H1 (cell line): ENCODE results near the gene SH3TC2. TPM values are rescaled to one million over a fixed set of nuclear protein-coding genes. Genes with fewer than 3 reads are reported as not detected.

Experiments used
- CTCF ChIA-PET: fragments of 300-600 bp; sonication (Branson Sonifier 250); formaldehyde crosslinking; loops from one replicate; lab custom pipeline; 2021; ENCODE audit not compliant: partially characterized antibody; lab: Charles Lee
- POLR2A ChIA-PET: fragments of 300-600 bp; sonication (Branson Sonifier 250); formaldehyde crosslinking; loops from one replicate; lab custom pipeline; 2021; ENCODE audit warnings: inconsistent platforms; ENCODE audit not compliant: partially characterized antibody; lab: Charles Lee
- DNase-seq, 2 experiments: peaks; one replicate each; pipeline versions ENCODE4 v3.0.0 to v3.0.0-alpha.2; 2010 to 2022; ENCODE audit warnings: low spot score in 2 of 2, low read depth in 1 of 2, mixed read lengths in 1 of 2
- FAIRE-seq: peaks from 2 replicates; lab custom pipeline; 2011; peaks lifted over from hg19 to GRCh38; lab: Jason Lieb, UNC
- H2AFZ ChIP-seq: 2 replicates; pipeline ENCODE4 v1.8.1; 2012; ENCODE audit warnings: low read length, inconsistent platforms
- H2AK5ac ChIP-seq: 2 replicates; pipeline ENCODE4 v1.6.1; 2013; ENCODE audit warnings: low read depth, low read length
- H2BK120ac ChIP-seq: replicated peaks from 2 replicates; pipeline ENCODE3; 2013; ENCODE audit warnings: low read depth, low read length, inconsistent platforms
- H2BK12ac ChIP-seq: 2 replicates; pipeline ENCODE4 v1.6.1; 2013; ENCODE audit warnings: low read depth, low read length
- H2BK15ac ChIP-seq: 2 replicates; pipeline ENCODE4 v1.6.1; 2013; ENCODE audit warnings: low read length
- H2BK20ac ChIP-seq: 2 replicates; pipeline ENCODE4 v1.6.1; 2013; ENCODE audit warnings: low read length
- H2BK5ac ChIP-seq: 2 replicates; pipeline ENCODE4 v1.6.1; 2013; ENCODE audit warnings: low read depth, low read length
- H3K14ac ChIP-seq: 2 replicates; pipeline ENCODE4 v1.6.1; 2013; ENCODE audit warnings: inconsistent platforms; ENCODE audit not compliant: insufficient read length
- H3K18ac ChIP-seq: 2 replicates; pipeline ENCODE4 v1.6.1; 2013; ENCODE audit warnings: low read length; ENCODE audit errors: extremely low read depth
- H3K23ac ChIP-seq: 2 replicates; pipeline ENCODE4 v1.6.1; 2013; ENCODE audit warnings: inconsistent platforms; ENCODE audit not compliant: insufficient read length
- H3K23me2 ChIP-seq: 2 replicates; pipeline ENCODE4 v1.6.1; 2013; ENCODE audit warnings: low read depth, low read length
- H3K27ac ChIP-seq: 2 replicates; pipeline ENCODE4 v1.6.1; 2011; ENCODE audit warnings: low read depth, low read length, inconsistent platforms
- H3K27me3 ChIP-seq, 4 experiments: replicated peaks in 1 of 4; 1 replicate in 1 of 4; 2 replicates in 3 of 4; pipeline versions ENCODE4 v1.6.1 to v1.8.1; 2011 to 2013; ENCODE audit warnings: low read length in 3 of 4, mild to moderate bottlenecking in 3 of 4, inconsistent platforms in 2 of 4, mixed read lengths in 2 of 4, moderate library complexity in 1 of 4; ENCODE audit not compliant: control insufficient read depth in 3 of 4, insufficient read depth in 3 of 4; ENCODE audit errors: extremely low read depth in 1 of 4
- H3K36me3 ChIP-seq, 4 experiments: 2 replicates each; pipeline versions ENCODE4 v1.6.1 to v1.8.1; 2011 to 2013; ENCODE audit warnings: mild to moderate bottlenecking in 4 of 4, low read length in 3 of 4, moderate library complexity in 2 of 4, control low read depth in 1 of 4, inconsistent platforms in 1 of 4; ENCODE audit not compliant: insufficient read depth in 4 of 4, control insufficient read depth in 2 of 4
- H3K4ac ChIP-seq: replicated peaks from 2 replicates; pipeline ENCODE3; 2013; ENCODE audit warnings: low read length, low read depth, mixed read lengths, inconsistent platforms; ENCODE audit not compliant: insufficient read length
- H3K4me1 ChIP-seq, 4 experiments: replicated peaks in 1 of 4; 1 replicate in 1 of 4; 2 replicates in 3 of 4; pipeline versions ENCODE4 v1.6.1 to v1.8.1; 2011 to 2013; ENCODE audit warnings: low read length in 3 of 4, inconsistent platforms in 2 of 4, mixed read lengths in 1 of 4; ENCODE audit not compliant: insufficient read depth in 4 of 4, control insufficient read depth in 3 of 4
- H3K4me2 ChIP-seq, 2 experiments: 2 replicates each; pipeline versions ENCODE4 v1.6.1 to v1.8.1; 2011 to 2013; ENCODE audit warnings: low read depth in 2 of 2, low read length in 2 of 2, control low read depth in 1 of 2, inconsistent platforms in 1 of 2, mild to moderate bottlenecking in 1 of 2; ENCODE audit not compliant: insufficient read depth in 1 of 2
- H3K4me3 ChIP-seq, 4 experiments: fragments of 200-600, 300-600 bp in 1 of 4; sonication (generic), shearing (Covaris generic), sonication (Bioruptor Twin) in 1 of 4; 2 replicates each; pipeline versions ENCODE4 v1.5.1 to v1.8.1; 2011 to 2016; ENCODE audit warnings: low read length in 4 of 4, low read depth in 3 of 4, control low read depth in 2 of 4, inconsistent platforms in 2 of 4, mild to moderate bottlenecking in 2 of 4, mixed read lengths in 1 of 4, moderate library complexity in 1 of 4; ENCODE audit not compliant: insufficient read depth in 2 of 4; ENCODE audit errors: extremely low read depth in 1 of 4
- H3K56ac ChIP-seq: replicated peaks from 2 replicates; pipeline ENCODE3; 2013; ENCODE audit warnings: low read depth, mild to moderate bottlenecking, mixed read lengths, low read length, inconsistent platforms; ENCODE audit not compliant: insufficient read length
- H3K79me1 ChIP-seq: 2 replicates; pipeline ENCODE4 v1.6.1; 2013; ENCODE audit warnings: low read depth, low read length, control low read depth
- H3K79me2 ChIP-seq, 2 experiments: 2 replicates each; pipeline versions ENCODE4 v1.6.1 to v1.8.1; 2012 to 2013; ENCODE audit warnings: low read length in 2 of 2, mild to moderate bottlenecking in 2 of 2, inconsistent platforms in 1 of 2; ENCODE audit not compliant: insufficient read depth in 2 of 2, control insufficient read depth in 1 of 2
- H3K9ac ChIP-seq, 4 experiments: replicated peaks in 1 of 4; 1 replicate in 1 of 4; 2 replicates in 3 of 4; pipeline versions ENCODE4 v1.6.1 to v1.8.1; 2011 to 2013; ENCODE audit warnings: low read depth in 3 of 4, low read length in 3 of 4, control low read depth in 2 of 4, mild to moderate bottlenecking in 2 of 4, moderate library complexity in 2 of 4, inconsistent platforms in 1 of 4; ENCODE audit errors: extremely low read depth in 1 of 4
- H3K9me3 ChIP-seq, 2 experiments: 2 replicates each; pipeline versions ENCODE4 v1.6.1 to v1.8.1; 2012 to 2013; ENCODE audit warnings: mild to moderate bottlenecking in 2 of 2, moderate library complexity in 2 of 2, control low read depth in 1 of 2, inconsistent platforms in 1 of 2, low read depth in 1 of 2, low read length in 1 of 2, mixed read lengths in 1 of 2; ENCODE audit not compliant: insufficient read depth in 2 of 2
- H4K20me1 ChIP-seq, 2 experiments: replicated peaks in 1 of 2; 2 replicates each; pipeline versions ENCODE3 to v1.8.1; 2011 to 2013; ENCODE audit warnings: inconsistent platforms in 2 of 2, low read length in 2 of 2, mild to moderate bottlenecking in 1 of 2; ENCODE audit not compliant: insufficient read depth in 2 of 2, control insufficient read depth in 1 of 2
- H4K5ac ChIP-seq: 2 replicates; pipeline ENCODE4 v1.6.1; 2013; ENCODE audit warnings: low read length, low read depth, mixed read lengths, inconsistent platforms; ENCODE audit not compliant: insufficient read length
- H4K8ac ChIP-seq: 2 replicates; pipeline ENCODE4 v1.8.0; 2013; ENCODE audit warnings: mild to moderate bottlenecking, moderate library complexity, low read length, inconsistent platforms; ENCODE audit not compliant: insufficient read depth; ENCODE audit errors: extremely low read depth
- H4K91ac ChIP-seq: replicated peaks from 2 replicates; pipeline ENCODE3; 2013; ENCODE audit warnings: low read length, mixed read lengths, inconsistent platforms; ENCODE audit not compliant: insufficient read length
- CBX5 ChIP-seq: fragments of 300-800, 300-1000 bp; sonication (generic); IDR thresholded peaks from 2 replicates; pipeline ENCODE4 v1.7.1; 2016; ENCODE audit warnings: antibody characterized with exemption, low read length, low read depth
- CEBPB ChIP-seq: IDR thresholded peaks from 2 replicates; pipeline ENCODE4 v1.6.1; 2012; ENCODE audit warnings: low read depth, low read length
- HDAC2 ChIP-seq, 2 experiments: fragments of 300-600 bp in 1 of 2; sonication (generic) in 1 of 2; IDR thresholded peaks; 2 replicates each; pipeline ENCODE4 v1.6.1; 2011 to 2012; ENCODE audit warnings: low read depth in 2 of 2, low read length in 2 of 2, mild to moderate bottlenecking in 2 of 2, moderate library complexity in 2 of 2, borderline replicate concordance in 1 of 2, inconsistent platforms in 1 of 2
- KDM4A ChIP-seq: IDR thresholded peaks from one replicate; pipeline ENCODE4 v1.7.1; 2012; ENCODE audit warnings: low read depth, mild to moderate bottlenecking, moderate library complexity, low read length, inconsistent platforms; ENCODE audit not compliant: severe bottlenecking
- RFX5 ChIP-seq: IDR thresholded peaks from 2 replicates; pipeline ENCODE4 v1.6.1; 2011; ENCODE audit warnings: low read depth, low read length, improper control_type of control experiment, borderline replicate concordance
- TBP ChIP-seq: IDR thresholded peaks from 2 replicates; pipeline ENCODE4 v1.6.1; 2011; ENCODE audit warnings: low read depth, low read length, improper control_type of control experiment
- YY1 ChIP-seq: IDR thresholded peaks from 2 replicates; pipeline ENCODE4 v1.6.1; 2011; ENCODE audit warnings: low read depth, mild to moderate bottlenecking, low read length
- WGBS, 2 experiments: shearing (Covaris generic) in 1 of 2; methylation state at CpG; one replicate each; pipeline versions ENCODE4 v1.1.6 to v1.1.7; 2013 to 2015; ENCODE audit warnings: low lambda C conversion rate in 2 of 2, mixed read lengths in 2 of 2, inconsistent platforms in 1 of 2, low coverage in 1 of 2, missing lambda C conversion rate in 1 of 2; ENCODE audit not compliant: insufficient replicate concordance in 2 of 2, insufficient coverage in 1 of 2, insufficient read length in 1 of 2; ENCODE audit errors: extremely low coverage in 1 of 2, missing lambda C conversion rate in 1 of 2; 5-methylcytosine and 5-hydroxymethylcytosine counted together
- polyA plus RNA-seq, 7 experiments: library from polyadenylated mRNA; depleted of rRNA in 3 of 7; stranded (reverse) in 5 of 7; unstranded in 2 of 7; fragments of >200 nt in 5 of 7; fragments of 200-250 nt in 2 of 7; gene quantifications; 1 replicate in 5 of 7; 2 replicates in 1 of 7; 4 replicates in 1 of 7; pipeline versions ENCODE4 v1.2.1 to v1.2.3, GENCODE V29; 2011 to 2013; ENCODE audit warnings: missing spikeins in 2 of 7, mixed read lengths in 2 of 7
- total RNA-seq: library from RNA; stranded (reverse); fragmentation: NEBNext Ultra II Directional; extraction: Animal tissue kit (Norgen Biotek cat#: 25700); gene quantifications from 2 replicates; pipeline ENCODE4 v1.2.1, GENCODE V29; 2021
- TF ChIP-seq, protein P1 (sequence below), 3 experiments: IDR thresholded peaks; 1 replicate in 2 of 3; 2 replicates in 1 of 3; pipeline versions ENCODE4 v1.5.1 to v1.6.1; 2011; ENCODE audit warnings: low read length in 3 of 3, mild to moderate bottlenecking in 3 of 3, inconsistent platforms in 2 of 3, low read depth in 1 of 3, moderate library complexity in 1 of 3; ENCODE audit not compliant: insufficient read depth in 1 of 3; ENCODE audit errors: control extremely low read depth in 1 of 3
- TF ChIP-seq, protein P2 (sequence below): IDR thresholded peaks from 2 replicates; pipeline ENCODE4 v1.6.1; 2012; ENCODE audit warnings: low read length, inconsistent platforms

SH3TC2 gene
- total and polyA plus RNA-seq, 2 of the 8 experiments (the other 6 are each of a cell fraction or from before 2014, with no cell fraction given) = 0.11 to 0.80 TPM

DNA sequence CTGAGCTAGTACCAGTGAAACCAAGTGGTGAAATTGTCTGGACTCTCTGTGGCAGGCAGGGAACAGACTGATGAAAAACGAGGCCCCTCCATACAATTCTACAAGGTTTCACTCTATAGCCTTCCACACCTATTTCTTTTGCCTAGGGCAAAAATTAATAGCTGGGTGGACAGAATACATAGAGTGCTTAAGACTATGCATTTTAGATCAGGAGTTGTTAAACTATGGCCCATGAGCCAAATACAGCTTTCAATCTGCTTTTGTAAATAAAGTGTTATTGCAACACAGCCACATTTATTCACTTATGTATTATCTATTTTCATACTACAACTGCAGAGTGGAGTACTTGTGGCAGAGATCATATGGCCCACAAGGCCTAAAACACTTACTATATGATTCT, 45.2 kb downstream of the SH3TC2 start:
- no peak overlapping the region for H2AK5ac ChIP-seq
- no peak overlapping the region for H3K4me2 ChIP-seq
- no peak overlapping the region for H4K91ac ChIP-seq
- 94% methylated on average over 1 of the region's 1 CpG; no CpG with 5 or more reads in 1 of the 2 experiments for WGBS, 2 experiments
- no peaks in the 10 kb centered on the region for H3K36me3 ChIP-seq
- H4K20me1 ChIP-seq = no peaks in the 10 kb centered on the region
- H2BK12ac ChIP-seq = no peak overlapping the region
- no peak overlapping the region for H2BK5ac ChIP-seq
- POLR2A ChIA-PET = no interaction called here
- H3K4ac ChIP-seq = no peak overlapping the region
- no peak for DNase-seq
- no peak for FAIRE-seq
- no peak overlapping the region for H2BK20ac ChIP-seq
- no peak overlapping the region for H3K18ac ChIP-seq
- H3K14ac ChIP-seq = no peak overlapping the region
- no peaks in the 10 kb centered on the region for H3K79me1 ChIP-seq
- no peaks in the 10 kb centered on the region for H3K9me3 ChIP-seq
- no peaks in the 10 kb centered on the region for H3K23me2 ChIP-seq
- H3K79me2 ChIP-seq = no peaks in the 10 kb centered on the region
- no peak overlapping the region for H2AFZ ChIP-seq
- H3K4me3 ChIP-seq = no peak overlapping the region
- H4K5ac ChIP-seq = no peak overlapping the region
- no peaks in the 10 kb centered on the region for H3K27me3 ChIP-seq
- no peak overlapping the region for H3K9ac ChIP-seq
- no peak for TF ChIP-seq HDAC2 (IDR thresholded peaks at IDR 0.05; ENCODE audit: borderline replicate concordance in 1 of 2, low read depth in 2 of 2, low read length in 2 of 2)
- TF ChIP-seq CBX5 = no peak
- TF ChIP-seq TBP = no peak
- no peak for TF ChIP-seq YY1
- no peak for TF ChIP-seq RFX5
- no peak for TF ChIP-seq CEBPB
- TF ChIP-seq, protein P1, sequence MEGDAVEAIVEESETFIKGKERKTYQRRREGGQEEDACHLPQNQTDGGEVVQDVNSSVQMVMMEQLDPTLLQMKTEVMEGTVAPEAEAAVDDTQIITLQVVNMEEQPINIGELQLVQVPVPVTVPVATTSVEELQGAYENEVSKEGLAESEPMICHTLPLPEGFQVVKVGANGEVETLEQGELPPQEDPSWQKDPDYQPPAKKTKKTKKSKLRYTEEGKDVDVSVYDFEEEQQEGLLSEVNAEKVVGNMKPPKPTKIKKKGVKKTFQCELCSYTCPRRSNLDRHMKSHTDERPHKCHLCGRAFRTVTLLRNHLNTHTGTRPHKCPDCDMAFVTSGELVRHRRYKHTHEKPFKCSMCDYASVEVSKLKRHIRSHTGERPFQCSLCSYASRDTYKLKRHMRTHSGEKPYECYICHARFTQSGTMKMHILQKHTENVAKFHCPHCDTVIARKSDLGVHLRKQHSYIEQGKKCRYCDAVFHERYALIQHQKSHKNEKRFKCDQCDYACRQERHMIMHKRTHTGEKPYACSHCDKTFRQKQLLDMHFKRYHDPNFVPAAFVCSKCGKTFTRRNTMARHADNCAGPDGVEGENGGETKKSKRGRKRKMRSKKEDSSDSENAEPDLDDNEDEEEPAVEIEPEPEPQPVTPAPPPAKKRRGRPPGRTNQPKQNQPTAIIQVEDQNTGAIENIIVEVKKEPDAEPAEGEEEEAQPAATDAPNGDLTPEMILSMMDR (IDR thresholded peaks at IDR 0.05; ENCODE audit: control extremely low read depth in 1 of 3, insufficient read depth in 1 of 3, low read depth in 1 of 3, low read length in 3 of 3) = no peak
- TF ChIP-seq, protein P2, sequence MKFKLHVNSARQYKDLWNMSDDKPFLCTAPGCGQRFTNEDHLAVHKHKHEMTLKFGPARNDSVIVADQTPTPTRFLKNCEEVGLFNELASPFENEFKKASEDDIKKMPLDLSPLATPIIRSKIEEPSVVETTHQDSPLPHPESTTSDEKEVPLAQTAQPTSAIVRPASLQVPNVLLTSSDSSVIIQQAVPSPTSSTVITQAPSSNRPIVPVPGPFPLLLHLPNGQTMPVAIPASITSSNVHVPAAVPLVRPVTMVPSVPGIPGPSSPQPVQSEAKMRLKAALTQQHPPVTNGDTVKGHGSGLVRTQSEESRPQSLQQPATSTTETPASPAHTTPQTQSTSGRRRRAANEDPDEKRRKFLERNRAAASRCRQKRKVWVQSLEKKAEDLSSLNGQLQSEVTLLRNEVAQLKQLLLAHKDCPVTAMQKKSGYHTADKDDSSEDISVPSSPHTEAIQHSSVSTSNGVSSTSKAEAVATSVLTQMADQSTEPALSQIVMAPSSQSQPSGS = no peak
- no peak for TF ChIP-seq KDM4A
- H3K27ac ChIP-seq = no peak overlapping the region
- no peak overlapping the region for H3K56ac ChIP-seq
- H3K23ac ChIP-seq = no peak overlapping the region
- H2BK120ac ChIP-seq = no peak overlapping the region
- no peak overlapping the region for H2BK15ac ChIP-seq
- H4K8ac ChIP-seq = no peak overlapping the region
- CTCF ChIA-PET = interaction anchor here (0.9 to 1.4 kb wide), 3 partner anchors 13 to 247 kb away, joined by 3 read pairs; no protein-coding TSS in a partner anchor
- H3K4me1 ChIP-seq = no peaks in the 10 kb centered on the region
